ENCODE data around the gene BTBD9.

The BTBD9 gene

DNA sequence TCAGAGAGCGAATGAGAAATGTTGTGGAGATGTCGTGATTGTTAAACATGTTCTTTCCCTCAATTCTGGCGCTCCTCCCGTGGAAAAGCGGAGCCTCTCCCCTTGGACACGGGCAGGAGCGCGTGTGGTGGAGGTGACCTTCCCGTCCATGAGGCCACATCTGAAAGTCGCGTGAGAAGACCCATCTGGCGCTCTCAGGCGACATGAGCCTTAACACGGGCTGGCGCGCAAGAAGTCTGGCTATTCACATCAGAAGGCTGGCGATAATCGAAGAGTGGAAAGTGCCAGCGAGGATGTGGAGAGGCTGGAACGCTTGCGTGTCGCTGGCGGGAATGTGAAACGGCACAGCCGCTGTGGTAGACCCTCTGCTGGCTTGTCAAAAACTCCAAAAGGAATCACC, 478.9 kb downstream of the BTBD9 start:
- DNase-seq = no peak
- no peak for TF ChIP-seq POLR2A (IDR thresholded peaks at IDR 0.05; ENCODE audit: low read length)
- no peak for TF ChIP-seq GATA1 (IDR thresholded peaks at IDR 0.05; ENCODE audit: low read depth, low read length)

DNA sequence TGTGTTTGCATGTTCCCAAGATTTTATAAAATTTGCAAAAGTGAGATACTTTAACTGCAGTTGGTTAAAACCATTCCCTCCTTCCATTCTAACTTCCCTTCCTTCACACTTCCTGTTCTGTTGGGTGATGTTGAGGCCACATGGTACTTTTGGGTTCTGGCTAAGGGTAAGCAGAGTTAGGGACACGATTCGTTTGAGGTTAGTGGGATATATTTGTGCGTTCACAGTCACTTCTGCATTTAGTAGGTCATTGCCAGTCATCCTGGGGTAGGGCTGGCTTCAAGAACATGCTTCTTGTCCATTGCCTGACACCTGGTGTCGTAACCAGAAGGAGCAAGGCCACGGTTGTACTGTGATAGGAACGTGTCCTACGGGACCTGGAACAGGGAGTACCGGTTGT, 480.1 kb downstream of the BTBD9 start:
- DNase-seq = no peak
- TF ChIP-seq POLR2A (IDR thresholded peaks at IDR 0.05; ENCODE audit: low read length) = no peak
- no peak for TF ChIP-seq GATA1 (IDR thresholded peaks at IDR 0.05; ENCODE audit: low read depth, low read length)

DNA sequence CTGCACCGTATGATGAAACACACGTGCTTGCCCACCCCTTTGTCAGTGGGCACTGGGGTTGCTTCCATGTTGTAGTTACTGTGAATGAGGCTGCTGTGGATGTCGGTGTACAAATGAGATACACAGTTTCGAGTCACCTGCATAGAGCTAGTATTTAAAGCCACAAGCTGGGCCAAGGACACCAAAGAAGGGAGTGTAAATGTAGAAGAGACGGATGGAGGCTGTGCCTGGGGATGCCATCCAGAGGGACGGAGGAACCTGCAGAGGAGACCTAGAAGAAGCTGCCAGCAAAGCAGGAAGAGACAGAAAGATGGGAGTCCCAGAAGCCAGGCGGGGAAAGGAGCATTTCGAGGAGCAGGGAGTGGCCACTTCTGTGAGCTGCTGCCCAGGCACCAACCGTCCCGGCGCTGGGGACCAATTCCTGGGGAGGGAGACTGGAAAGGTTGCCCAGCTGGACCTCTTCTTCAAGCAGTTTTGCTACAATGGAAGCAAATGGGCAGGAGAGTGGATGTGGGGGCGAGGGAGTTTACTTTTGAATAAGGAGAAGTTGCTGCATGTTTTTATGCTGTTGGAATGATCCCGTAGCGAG, 480.9 kb downstream of the BTBD9 start:
- DNase-seq = no peak
- TF ChIP-seq GATA1 (IDR thresholded peaks at IDR 0.05; ENCODE audit: low read depth, low read length) (no peak), POLR2A (IDR thresholded peaks at IDR 0.05; ENCODE audit: low read length) (no peak)

GRCh38 chr6:38157905-38158304, 481.8 kb downstream of the BTBD9 start:
- TF ChIP-seq POLR2A (IDR thresholded peaks at IDR 0.05; ENCODE audit: low read length) = no peak
- no peak for TF ChIP-seq GATA1 (IDR thresholded peaks at IDR 0.05; ENCODE audit: low read depth, low read length)

GRCh38 chr6:38156818-38157565, 482.7 kb downstream of the BTBD9 start:
- TF ChIP-seq GATA1 (IDR thresholded peaks at IDR 0.05; ENCODE audit: low read depth, low read length) = no peak
- no peak for TF ChIP-seq POLR2A (IDR thresholded peaks at IDR 0.05; ENCODE audit: low read length)
- no peak for DNase-seq

More at GRCh38 chr6:38157905-38158304, 481.8 kb downstream of the BTBD9 start:
- no peak for DNase-seq

DNA sequence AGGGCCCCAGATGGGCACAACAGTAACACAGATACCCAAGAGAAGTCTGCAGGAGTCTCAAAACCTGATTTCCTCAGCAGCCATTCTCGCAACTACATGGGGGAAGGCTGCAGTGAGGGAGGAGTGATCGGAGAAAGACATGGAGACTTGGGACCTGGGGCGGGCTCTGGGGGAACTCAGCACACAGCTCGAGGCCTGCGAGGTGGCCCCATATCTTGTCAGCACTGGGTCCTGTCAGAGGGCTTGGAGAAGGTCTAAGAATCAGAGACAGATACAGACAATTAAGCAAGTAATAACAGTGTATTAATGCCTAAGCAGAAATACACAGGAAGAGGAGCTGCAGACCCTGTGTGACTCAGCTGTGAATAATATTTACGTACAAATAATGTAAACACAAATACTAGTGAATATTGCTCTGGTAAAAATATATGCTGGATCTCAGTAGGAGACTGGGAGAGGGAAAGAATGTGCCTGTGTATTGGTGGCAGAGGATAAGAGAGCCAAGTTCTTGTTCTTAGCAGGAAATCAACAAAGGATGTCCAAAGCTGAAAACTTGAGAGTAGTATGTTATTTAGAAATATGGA, 484.0 kb downstream of the BTBD9 start:
- TF ChIP-seq POLR2A (IDR thresholded peaks at IDR 0.05; ENCODE audit: low read length) (no peak), GATA1 (IDR thresholded peaks at IDR 0.05; ENCODE audit: low read depth, low read length) (no peak)
- no peak for DNase-seq

GRCh38 chr6:38155144-38155543, 484.6 kb downstream of the BTBD9 start:
- no peak for TF ChIP-seq GATA1 (IDR thresholded peaks at IDR 0.05; ENCODE audit: low read depth, low read length)
- DNase-seq = no peak

GRCh38 chr6:38154731-38155130, 485.0 kb downstream of the BTBD9 start:
- DNase-seq = no peak
- TF ChIP-seq GATA1 (IDR thresholded peaks at IDR 0.05; ENCODE audit: low read depth, low read length) (no peak), POLR2A (IDR thresholded peaks at IDR 0.05; ENCODE audit: low read length) (no peak)

DNA sequence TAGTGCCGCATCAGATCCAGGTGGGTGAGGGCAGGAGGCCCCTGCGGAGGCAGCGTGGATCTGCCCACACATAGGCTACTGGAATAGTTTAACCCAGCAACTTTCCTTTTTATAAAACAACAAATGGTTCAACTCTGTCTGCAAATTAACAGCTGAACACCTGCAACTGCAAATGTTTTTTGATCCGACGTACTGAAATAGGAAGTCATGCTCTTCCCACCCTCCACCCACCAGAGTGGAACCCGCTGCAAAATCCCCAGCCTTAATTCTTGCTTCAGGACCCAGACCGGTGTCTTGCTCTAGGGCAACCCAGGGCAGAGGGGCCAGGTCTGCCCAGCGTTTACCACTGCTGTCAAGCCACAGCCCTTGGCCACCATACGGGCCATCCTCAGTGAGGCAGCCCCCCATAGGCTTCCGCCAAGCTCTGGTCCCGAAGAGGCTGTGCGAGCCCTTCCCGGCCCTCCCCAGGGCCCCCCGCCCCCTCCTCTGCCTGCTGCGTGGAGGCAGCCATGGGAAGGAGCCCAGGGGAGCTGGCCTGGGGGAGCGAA, 485.9 kb downstream of the BTBD9 start:
- TF ChIP-seq GATA1 (IDR thresholded peaks at IDR 0.05; ENCODE audit: low read depth, low read length) = no peak
- TF ChIP-seq POLR2A (IDR thresholded peaks at IDR 0.05; ENCODE audit: low read length) = no peak
- DNase-seq = no peak

- TF ChIP-seq GATA1 (IDR thresholded peaks at IDR 0.05; ENCODE audit: low read depth, low read length) (no peak), POLR2A (IDR thresholded peaks at IDR 0.05; ENCODE audit: low read length) (no peak)
- DNase-seq = no peak
Measured at GRCh38 chr6:38153076-38153797, 486.5 kb downstream of the BTBD9 start.

GRCh38 chr6:38152620-38153019, 487.1 kb downstream of the BTBD9 start:
- no peak for DNase-seq
- TF ChIP-seq POLR2A (IDR thresholded peaks at IDR 0.05; ENCODE audit: low read length) (no peak), GATA1 (IDR thresholded peaks at IDR 0.05; ENCODE audit: low read depth, low read length) (no peak)

- TF ChIP-seq GATA1 (IDR thresholded peaks at IDR 0.05; ENCODE audit: low read depth, low read length) (no peak), POLR2A (IDR thresholded peaks at IDR 0.05; ENCODE audit: low read length) (no peak)
- no peak for DNase-seq
Measured at GRCh38 chr6:38151580-38152500, 487.9 kb downstream of the BTBD9 start.

DNA sequence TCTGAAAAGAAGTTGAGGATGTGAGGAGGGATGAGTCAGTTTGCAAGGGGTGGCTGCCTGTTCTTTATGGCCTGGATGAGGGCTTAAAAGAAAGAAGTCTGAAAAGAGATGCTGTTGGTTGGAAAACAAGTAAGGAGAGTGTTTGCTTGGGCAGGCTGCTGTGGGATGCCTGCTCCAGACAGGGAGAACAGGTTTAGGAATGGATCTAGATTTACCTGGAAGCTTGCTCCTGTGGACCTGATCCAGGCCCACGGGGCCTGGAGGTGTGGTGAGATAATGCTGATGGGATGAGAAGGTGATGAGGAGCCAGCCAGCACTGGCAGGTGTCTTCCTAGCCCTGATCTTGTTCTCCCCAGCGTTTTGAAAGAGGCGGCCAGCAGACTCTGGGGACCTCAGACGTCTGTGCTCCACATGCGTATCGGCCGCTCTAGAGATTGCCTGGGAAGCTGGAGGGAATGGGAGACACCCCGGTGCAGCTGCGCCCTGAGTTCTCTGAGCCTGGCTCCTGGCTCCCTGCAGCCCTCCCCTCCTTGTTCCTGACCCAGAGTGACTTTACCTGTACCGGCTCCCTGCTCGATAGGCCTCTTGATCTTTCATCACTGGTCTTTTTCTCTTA, 488.9 kb downstream of the BTBD9 start:
- no peak for DNase-seq
- no peak for TF ChIP-seq GATA1 (IDR thresholded peaks at IDR 0.05; ENCODE audit: low read depth, low read length)
- TF ChIP-seq POLR2A (IDR thresholded peaks at IDR 0.05; ENCODE audit: low read length) = no peak

Measured in erythroblast (primary cell).